BE2C (cell line): ENCODE data around the gene CCDC32.

Experiments used
- DNase-seq: peaks from one replicate; pipeline ENCODE4 v3.0.0-alpha.2; 2020
- H3K27me3 ChIP-seq: fragments of 250-450 bp; sonication (Bioruptor Pico); 2 replicates; pipeline ENCODE4 v1.5.1; 2020; ENCODE audit warnings: mild to moderate bottlenecking
- H3K36me3 ChIP-seq: fragments of 250-450 bp; sonication (Bioruptor Pico); 2 replicates; pipeline ENCODE4 v1.5.1; 2020; ENCODE audit warnings: mild to moderate bottlenecking
- H3K4me1 ChIP-seq: fragments of 250-450 bp; sonication (Bioruptor Pico); 2 replicates; pipeline ENCODE4 v1.5.1; 2020
- H3K4me3 ChIP-seq: 2 replicates; pipeline ENCODE4 v1.5.1; 2011; ENCODE audit warnings: low read depth, low read length
- H3K9me3 ChIP-seq: fragments of 250-450 bp; sonication (Bioruptor Pico); 2 replicates; pipeline ENCODE4 v1.5.1; 2020
- TF ChIP-seq, protein P1 (sequence below): IDR thresholded peaks from 2 replicates; pipeline ENCODE4 v1.5.1; 2012; ENCODE audit warnings: mild to moderate bottlenecking, low read depth, low read length

The CCDC32 gene

DNA sequence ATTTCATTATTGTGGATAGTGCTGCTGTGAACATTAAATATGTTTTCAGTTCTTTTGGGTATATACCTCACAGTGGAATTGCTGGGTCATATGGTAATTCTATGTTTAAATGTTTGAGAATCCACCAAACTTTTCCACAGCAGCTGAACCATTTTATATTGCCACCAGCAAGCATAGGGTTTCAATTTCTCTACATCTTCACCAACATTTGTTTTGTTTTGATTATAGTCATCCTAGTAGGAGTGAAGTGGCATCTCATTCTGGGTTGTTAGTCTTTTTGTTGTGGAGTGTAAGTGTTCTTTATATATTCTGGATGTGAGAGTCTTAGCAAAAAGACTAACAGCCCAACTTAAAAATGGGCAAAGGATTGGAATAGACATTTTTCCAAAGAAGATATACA is 10.3 kb upstream of the CCDC32 start:
- no peaks in the 10 kb centered on the region for H3K27me3 ChIP-seq
- no peaks in the 10 kb centered on the region; the same call in 1 of the 2 replicates for H3K4me1 ChIP-seq
- peaks cover 27% of the 10 kb centered on the region for H3K36me3 ChIP-seq
- TF ChIP-seq, protein P1, sequence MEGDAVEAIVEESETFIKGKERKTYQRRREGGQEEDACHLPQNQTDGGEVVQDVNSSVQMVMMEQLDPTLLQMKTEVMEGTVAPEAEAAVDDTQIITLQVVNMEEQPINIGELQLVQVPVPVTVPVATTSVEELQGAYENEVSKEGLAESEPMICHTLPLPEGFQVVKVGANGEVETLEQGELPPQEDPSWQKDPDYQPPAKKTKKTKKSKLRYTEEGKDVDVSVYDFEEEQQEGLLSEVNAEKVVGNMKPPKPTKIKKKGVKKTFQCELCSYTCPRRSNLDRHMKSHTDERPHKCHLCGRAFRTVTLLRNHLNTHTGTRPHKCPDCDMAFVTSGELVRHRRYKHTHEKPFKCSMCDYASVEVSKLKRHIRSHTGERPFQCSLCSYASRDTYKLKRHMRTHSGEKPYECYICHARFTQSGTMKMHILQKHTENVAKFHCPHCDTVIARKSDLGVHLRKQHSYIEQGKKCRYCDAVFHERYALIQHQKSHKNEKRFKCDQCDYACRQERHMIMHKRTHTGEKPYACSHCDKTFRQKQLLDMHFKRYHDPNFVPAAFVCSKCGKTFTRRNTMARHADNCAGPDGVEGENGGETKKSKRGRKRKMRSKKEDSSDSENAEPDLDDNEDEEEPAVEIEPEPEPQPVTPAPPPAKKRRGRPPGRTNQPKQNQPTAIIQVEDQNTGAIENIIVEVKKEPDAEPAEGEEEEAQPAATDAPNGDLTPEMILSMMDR, result no peak
- no peak overlapping the region for H3K4me3 ChIP-seq
- H3K9me3 ChIP-seq, result no peaks in the 10 kb centered on the region
- DNase-seq, result no peak

DNA sequence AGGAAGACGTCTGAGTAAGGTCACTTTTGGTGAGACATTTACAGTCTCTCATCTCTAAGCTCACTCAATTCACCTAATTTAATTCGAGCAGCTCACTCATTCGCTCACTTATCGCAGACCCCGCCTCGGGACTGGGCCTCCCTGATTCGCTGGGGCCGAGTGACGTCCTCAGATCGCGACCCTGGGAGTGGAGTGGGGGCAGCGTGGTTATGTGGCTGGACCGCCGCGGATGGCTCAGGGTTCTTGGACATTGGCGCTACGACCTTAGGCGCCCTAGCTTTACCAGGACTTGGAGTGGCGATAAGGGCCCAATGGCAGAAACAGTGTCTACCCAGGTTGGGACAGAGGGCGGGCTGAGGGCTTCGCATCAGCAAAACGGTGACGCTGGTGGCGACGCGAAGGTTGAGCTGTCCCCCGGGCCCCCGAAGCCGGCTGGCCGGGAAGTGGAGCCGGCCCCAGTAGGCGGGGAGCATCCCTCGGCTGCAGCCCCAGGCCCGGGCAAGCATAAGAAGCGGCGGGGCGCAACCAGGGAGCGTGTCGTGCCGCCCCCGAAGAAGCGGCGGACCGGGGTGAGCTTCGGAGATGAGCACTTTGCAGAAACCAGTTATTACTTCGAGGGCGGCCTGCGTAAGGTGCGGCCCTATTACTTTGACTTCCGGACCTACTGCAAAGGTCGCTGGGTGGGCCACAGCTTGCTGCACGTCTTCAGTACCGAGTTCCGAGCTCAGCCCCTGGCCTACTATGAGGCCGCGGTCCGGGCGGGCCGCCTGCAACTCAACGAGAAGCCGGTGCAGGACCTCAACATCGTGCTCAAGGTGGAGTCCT is 4.5 kb upstream of the CCDC32 start, which contains the start of gene RPUSD2:
Gene RPUSD2, plus strand, starts transcription at position 171 of the 825 bp plus-strand sequence. Its CDS starts 39 bp downstream, at position 210.
- H3K4me3 ChIP-seq, result peak within 1 kb of the TSS; percentile 93
- TF ChIP-seq, protein P1, result no peak
- no peaks in the 10 kb centered on the region for H3K9me3 ChIP-seq
- DNase-seq, result peak; percentile 97
- H3K36me3 ChIP-seq, result peaks cover 21% of the 10 kb centered on the region
- peaks cover 4% of the 10 kb centered on the region for H3K4me1 ChIP-seq
- H3K27me3 ChIP-seq, result no peaks in the 10 kb centered on the region

DNA sequence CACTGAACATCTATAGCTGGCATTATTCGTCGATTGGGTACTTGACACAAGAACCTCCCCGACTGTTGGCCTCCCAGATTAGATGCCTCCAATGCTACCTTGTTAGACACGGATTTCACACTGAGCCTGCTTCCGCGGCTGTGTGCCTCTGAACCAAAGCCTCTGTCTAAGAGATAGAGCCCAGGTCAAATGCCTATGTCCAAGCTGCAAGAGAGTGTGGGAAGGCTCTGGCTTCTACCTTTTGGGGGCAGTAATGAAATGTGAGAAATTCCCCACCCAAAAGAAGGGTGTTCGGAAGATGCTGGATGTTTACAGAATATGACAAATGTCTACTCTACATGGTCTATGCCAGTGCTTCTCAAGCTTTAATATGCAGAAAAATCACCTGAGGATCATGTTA is 2.3 kb upstream of the CCDC32 start:
- Histone ChIP-seq H3K4me1 (peaks cover 4% of the 10 kb centered on the region), H3K27me3 (no peaks in the 10 kb centered on the region), H3K4me3 (no peak overlapping the region), H3K9me3 (no peaks in the 10 kb centered on the region), H3K36me3 (peaks cover 10% of the 10 kb centered on the region)
- no peak for DNase-seq
- TF ChIP-seq, protein P1, result peak; percentile 50

DNA sequence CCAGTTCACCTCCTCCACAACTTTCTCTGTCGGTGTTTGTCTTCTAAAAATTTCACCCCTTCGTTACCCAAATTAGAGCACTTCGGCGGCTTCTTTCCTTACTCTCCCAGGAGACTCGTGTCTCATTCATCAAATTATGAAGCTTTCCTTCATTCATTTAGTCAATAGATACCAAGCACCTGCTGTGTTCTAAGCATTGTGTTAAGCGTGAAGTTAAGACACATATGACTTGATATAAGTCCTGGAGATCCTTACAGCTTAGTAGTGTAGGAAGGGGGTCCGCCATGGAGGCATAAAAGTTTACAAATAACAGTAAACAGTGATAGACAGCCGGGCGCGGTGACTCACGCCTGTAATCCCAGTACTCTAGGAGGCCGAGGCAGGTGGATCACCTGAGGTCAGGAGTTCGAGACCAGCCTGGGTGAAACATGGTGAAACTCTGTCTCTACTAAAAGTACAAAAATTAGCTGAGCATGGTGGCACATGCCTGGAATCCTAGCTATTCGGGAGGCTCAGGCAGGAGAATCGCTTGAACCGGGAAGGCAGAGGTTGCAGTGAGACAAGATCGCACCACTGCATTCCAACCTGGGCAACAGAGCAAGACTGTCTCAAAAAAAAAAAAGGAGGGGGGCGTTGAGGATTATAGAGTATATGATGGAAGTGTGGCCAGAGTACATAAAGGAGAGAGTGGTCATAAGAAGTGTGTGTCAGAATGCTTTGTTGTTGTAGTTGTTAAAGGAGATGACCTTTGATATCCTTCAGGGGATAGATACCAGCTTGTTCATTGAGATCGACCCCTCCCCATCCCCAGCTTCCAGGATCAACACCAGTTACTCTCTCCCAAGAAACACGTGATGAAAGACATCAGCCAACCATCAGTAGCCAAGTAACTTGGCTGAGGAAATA is 744 bp upstream of the CCDC32 start:
- TF ChIP-seq, protein P1, result no peak
- H3K27me3 ChIP-seq, result no peaks in the 10 kb centered on the region
- H3K36me3 ChIP-seq, result peaks cover 7% of the 10 kb centered on the region
- peaks cover 4% of the 10 kb centered on the region for H3K4me1 ChIP-seq
- no peaks in the 10 kb centered on the region for H3K9me3 ChIP-seq
- peak overlapping the region; percentile 98 for H3K4me3 ChIP-seq
- no peak for DNase-seq

DNA sequence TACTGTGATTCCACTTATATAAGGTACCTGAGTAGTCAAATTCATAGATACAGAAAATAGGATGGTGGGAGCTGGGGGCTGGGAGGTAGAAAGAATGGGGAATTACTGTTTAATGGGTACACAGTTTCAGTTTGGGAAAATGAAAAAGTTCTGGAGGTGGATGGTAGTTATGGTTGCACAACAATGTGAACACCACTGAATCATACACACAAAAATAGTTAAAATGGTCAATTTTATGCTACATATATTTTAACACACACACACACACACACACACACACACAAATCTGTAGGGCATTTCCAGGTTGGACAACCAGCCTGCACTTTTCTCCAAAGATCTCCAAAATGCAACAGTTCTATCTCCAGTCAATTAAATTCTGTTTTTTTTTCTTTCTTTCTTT is 1.4 kb downstream of the CCDC32 start:
- peaks cover under 1% of the 10 kb centered on the region; the same call in 1 of the 2 replicates for H3K4me1 ChIP-seq
- no peak overlapping the region for H3K4me3 ChIP-seq
- TF ChIP-seq, protein P1, result no peak
- H3K9me3 ChIP-seq, result no peaks in the 10 kb centered on the region
- no peaks in the 10 kb centered on the region for H3K27me3 ChIP-seq
- peaks cover 10% of the 10 kb centered on the region for H3K36me3 ChIP-seq
- DNase-seq, result no peak
